ENCODE results near the gene TRABD2A.
"Not testable (repeated sequence)": the region's sequence is repeated elsewhere in the genome, so short reads cannot be mapped to it uniquely, and the experiment has no call there.

The TRABD2A gene

DNA sequence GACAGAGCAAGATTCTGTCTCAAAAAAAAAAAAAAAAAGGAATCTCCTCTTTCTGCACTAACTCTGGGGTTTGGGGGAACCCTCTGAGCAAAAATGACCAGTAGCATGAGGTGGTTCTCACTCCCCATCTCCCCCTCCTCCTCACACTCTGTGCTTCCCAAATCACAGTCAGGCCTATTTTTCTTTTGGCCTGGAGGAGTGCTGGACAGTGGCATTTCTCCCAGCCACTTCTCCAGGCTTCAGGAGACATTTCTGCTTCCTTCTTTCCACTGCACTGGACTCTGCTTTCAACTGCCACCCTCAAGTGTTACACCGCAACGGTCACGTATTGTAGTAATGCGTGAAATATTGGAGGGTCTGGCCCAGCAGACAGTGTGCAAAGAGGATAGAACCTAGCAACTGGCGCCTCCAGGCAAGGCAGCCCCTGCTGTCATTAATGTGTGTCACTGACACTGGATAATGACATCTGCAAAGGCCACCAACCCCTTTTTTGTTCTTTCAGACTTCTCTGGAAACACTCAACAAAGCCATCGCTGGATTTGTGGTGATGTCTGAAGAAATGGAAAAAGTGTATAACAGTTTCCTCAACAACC is 68.9 kb downstream of the TRABD2A start:
- no peak for DNase-seq

DNA sequence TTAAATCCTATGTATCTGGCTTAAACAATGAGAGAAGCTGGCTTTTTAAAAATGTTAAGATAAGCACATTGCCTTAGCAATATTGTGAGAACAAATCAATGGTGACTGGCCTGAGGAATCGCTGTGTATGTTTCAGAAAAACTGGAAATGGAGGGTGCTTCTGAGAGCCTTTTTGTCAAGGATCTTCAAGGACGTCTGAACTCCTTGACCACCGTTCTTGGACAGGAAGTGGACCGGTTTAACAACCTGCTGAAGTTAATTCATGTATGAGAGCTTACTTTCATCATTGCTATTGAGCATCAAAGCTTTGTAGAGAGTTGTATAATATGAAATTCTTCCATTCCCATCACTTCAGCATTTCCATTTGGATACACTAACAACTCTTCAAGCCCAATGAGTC is 72.6 kb downstream of the TRABD2A start:
- DNase-seq: no peak

DNA sequence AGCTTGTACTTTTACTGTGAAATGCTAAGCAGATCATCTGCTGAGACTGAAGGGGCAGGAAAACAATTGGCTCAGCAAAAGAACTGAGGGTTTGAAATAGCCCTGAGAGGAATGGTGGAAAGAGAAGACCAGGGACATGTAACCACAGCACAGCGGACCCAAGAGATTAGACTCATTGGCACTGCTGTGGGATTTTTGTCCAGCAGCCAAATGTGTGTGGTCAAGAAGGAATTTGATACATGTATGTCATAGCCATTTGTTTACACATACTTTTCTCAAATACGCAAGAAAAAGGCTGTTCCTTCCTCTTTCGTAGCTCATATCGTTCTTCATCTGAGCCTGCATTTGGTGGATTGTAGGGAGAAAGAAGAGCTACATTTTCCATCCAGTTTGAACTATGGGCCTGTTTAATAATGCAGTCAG is 73.8 kb downstream of the TRABD2A start:
- no peak for DNase-seq

DNA sequence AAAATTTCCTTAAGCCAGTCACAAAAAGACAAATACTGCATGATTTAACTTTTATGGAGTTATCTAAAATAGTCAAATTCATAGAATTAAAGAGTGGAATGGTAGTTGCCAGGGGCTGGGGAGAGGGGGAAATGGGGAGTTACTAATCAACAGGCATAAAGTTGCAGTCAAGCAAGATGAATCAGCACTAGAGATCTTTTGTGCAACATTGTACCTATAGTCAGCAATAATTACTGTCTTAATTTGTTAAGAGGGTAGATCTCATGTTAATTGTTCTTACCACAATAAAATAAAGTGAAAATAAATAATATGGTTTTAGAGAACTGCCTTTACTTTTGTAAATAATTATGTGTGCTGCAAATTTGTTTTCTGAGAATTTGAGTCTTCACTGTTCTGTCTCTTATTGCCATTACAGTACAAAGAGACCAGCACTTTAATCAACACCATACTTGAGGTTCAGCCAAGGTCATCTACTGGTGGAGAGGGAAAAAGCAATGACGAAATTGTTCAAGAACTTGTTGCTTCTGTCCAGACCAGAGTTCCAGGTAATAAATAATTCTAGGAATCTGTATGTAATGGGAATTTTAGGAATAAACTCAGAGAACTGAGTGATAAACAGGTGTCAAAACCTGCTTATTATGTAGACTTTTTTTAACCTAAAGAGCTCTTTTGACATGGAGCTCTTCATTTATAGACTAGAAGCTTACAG is 75.5 kb downstream of the TRABD2A start:
- DNase-seq: no peak

DNA sequence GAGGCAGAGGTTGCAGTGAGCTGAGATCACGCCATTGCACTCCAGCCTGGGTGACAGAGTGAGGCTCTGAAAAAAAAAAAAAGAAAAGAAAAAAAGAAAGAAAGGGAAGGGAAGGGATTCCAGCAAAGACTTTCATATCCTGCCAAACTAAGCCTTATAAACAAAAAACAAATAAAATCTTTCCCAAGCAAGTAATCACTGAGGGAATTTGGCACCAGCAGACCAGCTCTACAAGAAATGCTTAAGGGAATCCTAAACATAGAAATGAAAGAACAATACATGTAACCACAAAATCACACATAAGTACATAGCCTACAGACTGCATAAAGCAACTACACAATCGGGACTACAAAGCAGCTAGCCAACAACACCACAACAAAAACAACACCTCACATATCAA is 79.1 kb downstream of the TRABD2A start:
- DNase-seq: no peak

DNA sequence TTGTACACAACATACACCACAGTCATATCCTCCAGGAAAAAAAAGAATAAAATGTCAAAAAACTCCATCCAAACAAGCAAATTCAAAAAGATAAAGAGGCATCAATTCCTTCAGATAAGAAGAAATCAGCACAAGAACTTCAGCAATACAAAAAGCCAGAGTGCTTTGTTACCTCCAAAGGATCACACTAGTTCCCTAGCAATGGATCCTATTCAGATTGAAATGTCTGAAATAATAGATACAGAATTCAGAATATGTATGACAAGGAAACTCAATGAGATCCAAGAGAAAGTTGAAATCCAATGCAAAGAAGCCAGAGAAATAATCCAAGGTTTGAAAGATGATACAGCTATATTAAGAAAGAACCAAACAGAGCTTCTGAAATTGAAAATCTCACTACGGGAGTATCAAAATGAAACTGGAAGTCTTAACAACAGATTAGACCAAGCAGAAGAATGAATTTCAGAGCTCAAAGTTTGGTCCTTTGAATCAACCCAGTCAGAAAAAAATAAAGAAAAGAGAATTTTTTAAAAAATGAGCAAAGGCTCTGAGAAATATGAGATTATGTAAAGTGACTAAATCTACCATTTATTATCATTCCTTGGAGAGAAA is 80.6 kb downstream of the TRABD2A start:
- no peak for DNase-seq

DNA sequence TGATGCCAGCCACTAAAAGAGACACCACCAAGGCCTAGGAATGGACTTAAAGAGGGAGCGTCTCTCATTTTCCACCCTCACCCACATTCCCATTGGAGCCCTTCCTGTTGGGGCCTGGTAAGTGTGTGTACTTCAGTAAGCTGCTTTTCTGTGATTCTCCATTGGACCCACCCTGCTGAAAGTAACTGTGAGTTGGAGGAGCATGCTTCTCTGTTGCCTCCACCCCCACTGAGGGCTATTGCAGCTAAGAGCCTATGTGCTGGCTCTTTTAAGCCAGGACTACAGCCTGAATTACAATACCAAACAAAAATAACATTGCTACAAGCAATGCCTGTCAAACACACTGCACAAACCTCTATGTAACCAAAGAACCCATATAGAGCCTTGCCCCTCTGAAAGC is 81.1 kb downstream of the TRABD2A start:
- DNase-seq: no peak

DNA sequence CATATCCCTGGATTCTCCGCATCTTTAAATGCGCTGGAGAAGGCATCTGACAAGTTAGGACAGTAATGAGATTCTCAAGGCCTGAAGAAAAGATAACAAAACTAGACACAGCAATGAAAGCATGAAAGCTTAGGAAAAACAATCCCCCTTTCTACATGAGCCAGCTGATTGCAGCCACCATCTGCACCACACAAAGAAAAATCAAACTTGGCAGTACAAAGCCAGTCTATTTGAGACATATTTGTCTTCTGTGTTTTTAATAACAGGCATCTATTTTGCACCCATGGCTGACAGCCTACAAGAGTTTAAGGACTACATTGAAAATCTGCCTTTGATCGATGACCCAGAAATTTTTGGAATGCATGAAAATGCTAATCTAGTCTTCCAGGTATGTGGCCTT is 83.6 kb downstream of the TRABD2A start:
- DNase-seq: no peak

DNA sequence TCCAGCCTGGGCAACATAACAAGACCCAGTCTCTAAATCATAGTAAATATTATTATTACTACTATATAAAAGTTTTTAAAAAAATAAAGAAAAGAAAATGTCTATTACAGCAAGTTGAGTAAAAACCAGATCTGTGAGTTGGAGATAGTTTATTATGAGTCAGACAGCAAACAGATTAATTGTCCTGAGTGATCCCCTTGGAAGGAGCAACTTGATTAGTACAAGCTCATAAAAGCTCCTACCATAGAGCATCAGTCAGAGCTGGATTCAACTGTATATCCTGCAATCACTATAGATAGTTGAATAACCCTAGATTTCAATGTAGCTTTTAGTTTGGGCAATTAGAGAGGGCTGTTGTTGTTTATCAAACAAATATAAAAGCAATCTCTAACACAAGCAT is 84.1 kb downstream of the TRABD2A start:
- DNase-seq: no peak

DNA sequence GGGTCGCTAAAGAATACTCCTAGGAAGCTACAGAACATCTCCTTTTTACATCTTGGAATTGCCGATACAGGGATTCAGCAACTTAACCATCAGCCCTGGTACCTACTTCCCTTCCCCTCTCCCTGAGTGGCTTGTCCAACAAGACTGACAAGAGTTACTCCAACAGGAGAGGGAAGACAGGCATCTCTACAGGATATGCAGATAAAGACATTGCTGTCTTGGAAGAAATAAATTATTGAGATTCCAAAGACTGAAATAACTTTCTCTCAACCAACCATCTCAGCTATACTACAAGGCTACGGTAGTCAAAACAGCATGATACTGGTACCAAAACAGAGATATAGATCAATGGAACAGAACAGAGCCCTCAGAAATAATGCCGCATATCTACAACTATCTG is 87.2 kb downstream of the TRABD2A start:
- DNase-seq: no peak

DNA sequence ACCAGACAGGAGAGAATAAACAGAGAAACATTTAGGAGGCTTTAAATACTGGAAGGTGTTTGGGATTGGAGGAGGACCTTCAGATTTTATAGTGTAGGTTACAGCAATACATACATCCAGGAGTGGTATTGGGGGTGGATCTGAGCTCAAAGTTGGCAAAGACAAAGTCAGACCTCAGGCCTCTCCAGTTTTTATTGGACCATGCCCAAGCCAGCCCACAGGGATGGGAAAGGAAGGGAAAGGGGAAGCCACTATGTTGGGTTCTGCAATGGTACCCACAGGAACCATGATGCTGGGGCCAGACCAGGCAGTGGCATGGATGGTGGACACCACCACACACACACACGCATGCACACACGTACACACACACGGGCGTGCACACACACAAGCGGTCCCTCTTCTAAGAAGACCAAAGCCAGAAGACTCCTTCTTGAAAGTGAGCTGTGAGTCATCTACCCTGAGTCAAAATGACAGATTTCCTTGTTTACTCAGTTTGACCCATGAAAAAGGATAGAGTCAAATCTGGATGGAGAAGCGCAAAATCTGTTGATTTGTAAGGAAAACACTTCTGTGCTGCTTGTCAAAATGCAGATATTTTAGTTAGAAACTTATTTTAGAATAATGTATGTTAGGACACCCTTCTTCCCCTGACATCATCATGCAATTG is 87.9 kb downstream of the TRABD2A start:
- no peak for DNase-seq

DNA sequence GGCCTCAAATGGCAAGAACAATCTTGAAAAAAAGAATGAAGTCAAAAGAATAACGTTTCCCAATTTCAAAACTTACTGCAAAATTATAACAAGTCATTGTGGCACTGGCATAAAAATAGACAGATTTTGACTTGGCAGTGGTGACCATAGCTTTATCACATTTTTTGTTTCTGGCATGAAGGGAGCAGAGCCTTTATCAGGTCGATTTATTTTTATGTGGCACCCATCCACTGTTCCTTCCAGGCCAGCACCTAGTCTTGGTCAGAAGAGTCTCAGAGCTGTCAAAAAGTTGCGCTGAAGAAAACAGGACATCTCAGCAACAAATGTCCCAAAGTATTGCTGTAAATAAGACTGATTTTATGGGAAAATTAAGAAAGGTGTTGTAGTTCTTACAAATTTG is 92.4 kb downstream of the TRABD2A start:
- no peak for DNase-seq

DNA sequence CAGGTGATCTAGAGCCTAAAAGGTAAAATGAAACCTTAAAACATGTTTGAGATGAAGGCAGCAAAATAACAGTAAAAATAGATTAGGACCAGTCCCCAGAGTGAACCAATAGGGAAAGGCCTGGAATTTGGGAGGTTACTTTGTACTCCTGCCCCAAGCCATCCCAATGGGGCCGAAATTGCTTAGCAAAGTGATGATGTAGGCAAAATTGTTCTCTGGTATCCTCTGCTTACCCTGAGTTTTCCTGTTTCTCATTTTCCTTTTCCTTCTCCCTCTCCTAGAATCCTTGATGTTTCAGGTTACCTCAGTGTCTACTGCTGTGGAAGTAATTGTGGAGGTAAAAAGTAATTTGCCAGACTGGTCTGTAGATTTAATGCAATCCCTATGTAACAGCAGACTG is 92.9 kb downstream of the TRABD2A start:
- DNase-seq: no peak

DNA sequence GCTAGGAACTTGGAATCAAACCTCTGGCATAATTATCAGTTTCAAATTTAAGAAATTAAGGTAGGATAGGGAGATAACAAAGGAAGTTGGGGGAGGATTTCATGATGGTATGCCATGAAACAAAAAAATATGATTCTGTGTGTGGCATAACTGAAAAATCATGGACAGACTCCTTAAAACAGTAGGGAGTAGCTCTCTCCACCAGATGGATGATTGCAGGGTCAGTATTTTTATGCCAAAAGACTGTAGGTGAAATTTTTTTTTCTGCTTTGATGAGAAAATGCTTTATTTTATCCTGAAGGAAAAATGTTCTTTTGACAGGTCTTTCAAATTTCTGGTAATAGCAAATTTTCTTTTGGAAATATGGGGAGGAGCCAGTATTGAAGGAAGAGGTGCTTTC is 94.3 kb downstream of the TRABD2A start:
- no peak for DNase-seq

DNA sequence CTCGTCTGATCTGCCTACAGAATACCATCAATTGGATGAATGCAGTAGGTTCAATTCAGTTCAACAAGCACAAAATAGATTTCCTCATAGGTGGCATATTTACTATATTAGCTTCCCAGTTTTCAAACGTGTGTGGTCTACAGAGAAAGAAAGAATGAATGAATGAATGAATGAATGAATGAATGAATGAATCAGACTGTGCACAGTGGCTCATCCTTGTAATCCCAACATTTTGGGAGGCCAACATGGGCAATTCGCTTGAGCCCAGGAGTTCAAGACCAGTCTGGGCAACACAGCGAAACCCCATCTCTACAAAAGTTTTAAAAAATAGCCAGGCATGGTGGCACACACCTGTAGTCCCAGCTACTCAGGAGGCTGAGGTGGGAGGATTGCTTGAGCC is 94.9 kb downstream of the TRABD2A start:
- DNase-seq: no peak

DNA sequence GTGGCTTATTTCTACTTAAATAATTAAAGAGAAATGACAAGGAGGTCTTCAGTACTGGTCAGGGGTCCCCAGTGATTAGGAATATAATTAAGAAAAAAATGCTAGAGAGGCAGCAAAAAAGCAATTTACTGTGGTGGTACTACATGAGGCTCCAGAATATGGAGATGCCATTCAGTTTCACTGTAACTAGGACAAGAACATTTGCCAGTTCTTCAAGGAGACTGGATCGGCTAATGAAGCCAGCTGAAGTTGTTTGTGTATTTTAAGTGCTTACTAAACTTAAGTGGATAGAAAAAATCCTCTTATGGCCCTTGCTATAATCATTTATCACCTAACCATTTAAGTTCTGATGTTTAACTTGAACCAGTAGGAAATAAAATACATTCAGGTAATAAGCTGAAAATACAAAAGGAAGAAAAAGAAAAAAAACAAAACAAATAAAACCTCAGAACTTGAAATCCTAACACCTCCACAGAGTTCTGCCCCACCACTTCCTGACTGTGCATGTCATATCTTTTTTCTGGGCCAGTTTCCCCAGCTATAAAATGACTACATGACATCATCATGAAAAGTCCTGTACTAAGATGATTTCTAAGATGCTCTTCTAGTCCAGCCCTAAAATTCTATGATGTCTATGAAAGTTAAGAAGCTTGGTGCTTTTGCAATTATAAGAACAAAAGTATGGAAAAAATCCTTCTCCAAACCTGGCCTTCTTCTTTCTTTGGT is 98.0 kb downstream of the TRABD2A start:
- DNase-seq: peak; percentile 49 to 79

DNA sequence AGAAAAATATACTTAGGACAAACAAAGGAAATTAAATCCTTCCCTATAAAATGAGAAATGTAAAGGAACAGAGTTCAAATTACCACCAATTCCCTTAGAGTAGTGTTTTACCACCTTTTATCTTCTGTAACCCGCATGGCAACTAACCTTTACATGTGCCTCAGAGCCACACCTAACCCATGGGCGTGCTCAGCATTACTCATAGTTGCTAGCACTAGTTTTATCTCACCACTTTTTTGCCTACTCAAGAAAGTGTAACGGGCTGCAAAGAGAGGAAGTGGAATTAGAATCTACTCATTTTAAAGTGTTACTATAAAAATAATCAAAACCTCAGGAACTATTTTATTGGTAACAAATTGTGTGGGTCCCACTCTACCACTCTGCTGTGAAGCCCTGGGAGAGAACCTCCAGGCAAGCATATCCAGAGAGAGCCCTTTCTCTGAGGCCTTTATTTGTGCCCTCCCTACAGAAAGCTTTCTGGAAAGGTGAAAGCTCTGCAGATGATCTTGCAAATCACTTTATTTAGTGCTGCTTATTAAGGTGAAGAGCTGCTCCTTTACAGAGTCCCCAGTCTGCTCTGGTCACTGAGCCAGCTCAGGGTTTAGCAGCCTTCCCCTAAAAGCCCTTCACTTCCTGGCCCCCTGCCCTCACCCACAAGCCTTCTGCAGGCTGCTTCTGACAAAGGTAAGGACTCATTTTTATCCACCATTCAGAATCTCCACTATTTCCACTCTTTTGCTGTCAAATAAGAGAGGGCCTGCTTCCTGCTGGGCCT is 98.8 kb downstream of the TRABD2A start:
- peak; percentile 48 to 73 for DNase-seq

DNA sequence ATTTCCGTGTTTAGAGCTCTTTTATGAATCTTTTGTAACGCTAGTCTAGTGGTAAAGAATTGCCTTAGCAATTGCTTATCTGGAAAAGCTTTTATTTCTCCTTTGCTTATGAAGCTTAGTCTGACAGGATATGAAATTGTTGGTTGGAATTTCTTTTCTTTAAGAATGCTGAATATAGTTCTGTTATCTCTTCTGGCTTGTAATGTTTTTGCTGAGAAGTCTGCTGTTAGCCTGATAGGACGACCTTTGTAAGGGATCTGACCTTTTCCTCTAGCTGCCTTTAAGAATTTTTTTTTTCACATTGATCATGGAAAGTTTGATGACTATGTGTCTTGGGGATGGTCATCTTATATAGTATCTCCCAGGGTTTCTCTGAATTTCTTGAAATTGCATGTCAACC is 101.1 kb downstream of the TRABD2A start:
- DNase-seq: no peak

DNA sequence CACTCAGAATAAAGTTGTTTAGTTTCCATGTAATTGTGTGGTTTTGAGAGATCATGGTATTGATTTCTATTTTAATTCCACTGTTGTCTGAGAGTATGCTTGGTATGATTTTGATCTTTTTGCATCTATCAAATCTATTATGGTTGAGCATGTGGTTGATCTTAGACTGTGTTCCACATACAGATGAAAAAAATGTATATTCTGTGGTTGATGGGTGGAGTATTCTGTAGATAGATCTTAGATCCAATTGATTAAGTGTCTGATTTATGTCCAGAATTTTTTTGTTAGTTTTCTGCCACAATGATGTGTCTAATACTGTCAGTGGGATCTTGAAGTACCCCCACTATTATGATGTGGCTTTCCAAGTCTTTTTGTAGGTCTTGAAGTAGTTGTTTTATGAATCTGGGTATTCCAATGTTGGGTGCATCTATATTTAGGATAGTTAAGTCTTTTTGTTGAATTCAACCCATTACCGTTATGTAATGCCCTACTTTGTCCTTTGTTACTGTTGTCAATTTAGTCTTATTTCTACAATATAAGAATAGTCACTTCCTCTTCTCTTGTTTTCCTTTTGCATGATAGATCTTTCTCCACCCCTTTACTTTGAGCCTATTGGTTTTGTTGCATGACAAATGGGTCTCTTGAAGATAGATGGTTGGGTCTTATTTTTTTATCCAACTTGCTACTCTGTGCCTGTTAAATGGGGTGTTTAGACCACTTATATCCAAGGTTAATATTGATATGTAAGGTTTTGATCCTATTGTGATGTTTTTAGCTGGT is 101.8 kb downstream of the TRABD2A start:
- peak in 1 of 2 donors; percentile 34 for DNase-seq

DNA sequence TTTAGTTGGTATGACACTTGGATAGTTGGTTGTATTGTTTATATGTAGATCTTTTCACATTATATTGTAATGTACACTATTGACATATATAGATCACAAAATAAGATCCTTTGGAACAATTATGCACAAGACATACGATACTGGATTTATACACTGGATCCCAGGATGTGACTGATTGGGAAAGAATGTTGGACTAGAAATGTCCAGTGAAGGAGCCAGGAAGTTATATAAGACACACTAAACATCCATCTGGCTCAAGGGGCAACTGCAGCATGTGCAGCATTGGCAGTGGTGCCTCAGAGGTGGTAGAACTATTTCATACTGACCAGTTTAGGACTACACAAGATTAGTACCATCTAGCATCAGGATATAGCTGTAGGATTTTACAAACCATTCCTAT is 104.9 kb downstream of the TRABD2A start:
- no peak for DNase-seq

DNA sequence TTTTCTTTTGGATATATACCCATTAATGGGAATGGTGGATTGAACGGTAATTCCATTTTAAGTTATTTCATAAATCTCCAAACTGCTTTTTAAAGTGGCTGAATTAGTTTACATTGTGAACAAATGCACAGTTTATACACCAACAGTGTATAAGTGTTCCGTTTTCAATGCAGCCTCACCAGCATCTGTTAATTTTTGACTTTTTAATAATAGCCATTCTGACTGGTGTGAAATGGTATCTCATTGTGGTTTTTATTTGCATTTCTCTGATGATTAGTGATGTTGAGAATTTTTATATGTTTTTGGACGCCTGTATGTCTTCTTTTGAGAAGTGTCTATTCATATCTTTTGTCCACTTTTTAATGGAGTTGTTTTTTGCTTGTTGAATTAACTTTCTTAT is 107.3 kb downstream of the TRABD2A start:
- not testable (repeated sequence) for DNase-seq
